PFSK-1 (cell line): ENCODE measurements around the gene GAP43.

ENCODE experiments used
- POLR2AphosphoS5 ChIP-seq: IDR thresholded peaks from 2 replicates; pipeline ENCODE4 v1.6.1; 2012; ENCODE audit warnings: low read depth, mild to moderate bottlenecking, control low read depth, low read length, moderate library complexity
- REST ChIP-seq, 2 experiments: IDR thresholded peaks; 2 replicates each; pipeline versions ENCODE4 v1.6.1 to v1.8.0; 2011 to 2012; ENCODE audit warnings: low read depth in 2 of 2, low read length in 2 of 2, control low read depth in 1 of 2, inconsistent platforms in 1 of 2, mild to moderate bottlenecking in 1 of 2, moderate library complexity in 1 of 2; ENCODE audit not compliant: insufficient read depth in 1 of 2
- SIN3A ChIP-seq: IDR thresholded peaks from 2 replicates; pipeline ENCODE4 v1.6.1; 2012; ENCODE audit warnings: mild to moderate bottlenecking, low read length, moderate library complexity, borderline replicate concordance; ENCODE audit not compliant: insufficient read depth
- TAF1 ChIP-seq: IDR thresholded peaks from 2 replicates; pipeline ENCODE4 v1.6.1; 2012; ENCODE audit warnings: low read length, control low read depth, borderline replicate concordance; ENCODE audit not compliant: insufficient read depth

GRCh38 chr3:115577000-115577399 is 46.3 kb upstream of the GAP43 start:
- TF ChIP-seq TAF1, result no peak
- no peak for TF ChIP-seq POLR2AphosphoS5
- TF ChIP-seq REST (IDR thresholded peaks at IDR 0.05; ENCODE audit: insufficient read depth in 1 of 2, low read depth in 2 of 2, low read length in 2 of 2), result no peak
- TF ChIP-seq SIN3A, result no peak
